ENCODE measurements around the gene SRSF5.
"Not testable (repeated sequence)": the region's sequence is repeated elsewhere in the genome, so short reads cannot be mapped to it uniquely, and the experiment has no call there.

SRSF5 gene

DNA sequence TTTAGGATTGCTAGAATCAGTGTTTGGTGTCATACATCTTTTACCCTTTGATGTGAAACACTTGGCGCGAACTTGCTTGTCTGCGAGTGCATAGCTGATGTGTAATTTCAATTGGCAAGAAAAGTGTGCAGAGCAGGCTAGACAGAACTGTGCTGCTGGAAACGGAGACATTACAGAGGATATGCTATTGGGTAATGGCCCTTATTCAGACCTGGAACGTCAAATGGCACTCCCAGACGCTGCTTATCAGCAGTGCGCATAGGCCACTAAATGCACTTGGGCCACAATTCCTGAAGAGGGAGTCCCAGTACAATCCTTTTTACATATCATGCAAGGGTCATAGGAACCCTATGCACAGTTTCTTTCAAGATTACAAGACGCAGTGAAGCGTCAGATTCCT, 45.8 kb downstream of the SRSF5 start:
- TF ChIP-seq, protein P1, sequence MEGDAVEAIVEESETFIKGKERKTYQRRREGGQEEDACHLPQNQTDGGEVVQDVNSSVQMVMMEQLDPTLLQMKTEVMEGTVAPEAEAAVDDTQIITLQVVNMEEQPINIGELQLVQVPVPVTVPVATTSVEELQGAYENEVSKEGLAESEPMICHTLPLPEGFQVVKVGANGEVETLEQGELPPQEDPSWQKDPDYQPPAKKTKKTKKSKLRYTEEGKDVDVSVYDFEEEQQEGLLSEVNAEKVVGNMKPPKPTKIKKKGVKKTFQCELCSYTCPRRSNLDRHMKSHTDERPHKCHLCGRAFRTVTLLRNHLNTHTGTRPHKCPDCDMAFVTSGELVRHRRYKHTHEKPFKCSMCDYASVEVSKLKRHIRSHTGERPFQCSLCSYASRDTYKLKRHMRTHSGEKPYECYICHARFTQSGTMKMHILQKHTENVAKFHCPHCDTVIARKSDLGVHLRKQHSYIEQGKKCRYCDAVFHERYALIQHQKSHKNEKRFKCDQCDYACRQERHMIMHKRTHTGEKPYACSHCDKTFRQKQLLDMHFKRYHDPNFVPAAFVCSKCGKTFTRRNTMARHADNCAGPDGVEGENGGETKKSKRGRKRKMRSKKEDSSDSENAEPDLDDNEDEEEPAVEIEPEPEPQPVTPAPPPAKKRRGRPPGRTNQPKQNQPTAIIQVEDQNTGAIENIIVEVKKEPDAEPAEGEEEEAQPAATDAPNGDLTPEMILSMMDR (IDR thresholded peaks at IDR 0.05; ENCODE audit: low read depth, low read length): no peak
- peak in 1 of 2 donors; percentile 11 for DNase-seq (ENCODE audit: low read depth in 2 of 2)
- H3K4me3 ChIP-seq (replicated peaks in 1 of 2; ENCODE audit: low read depth in 2 of 2, low read length in 2 of 2): no peak overlapping the region

DNA sequence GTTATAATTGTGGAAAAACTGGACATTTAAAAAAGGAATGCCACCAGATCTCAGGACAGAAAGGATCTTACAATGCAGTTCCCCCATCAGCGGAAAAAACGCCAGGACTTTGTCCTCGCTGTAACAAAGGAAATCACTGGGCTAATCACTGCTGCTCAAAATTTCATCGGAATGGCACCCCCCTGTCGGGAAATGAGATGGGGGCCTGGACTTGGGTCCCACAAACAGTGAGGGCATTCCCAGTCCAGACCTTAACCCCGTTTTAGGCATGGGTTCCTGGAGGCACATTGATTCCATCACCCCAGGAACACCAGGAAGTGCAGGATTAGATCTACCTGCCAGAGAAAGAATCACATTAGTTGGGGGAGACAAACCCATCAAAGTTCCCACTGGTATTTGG, 46.4 kb downstream of the SRSF5 start:
- not testable (repeated sequence) for DNase-seq (ENCODE audit: low read depth in 2 of 2); H3K4me3 ChIP-seq (replicated peaks in 1 of 2; ENCODE audit: low read depth in 2 of 2, low read length in 2 of 2)

DNA sequence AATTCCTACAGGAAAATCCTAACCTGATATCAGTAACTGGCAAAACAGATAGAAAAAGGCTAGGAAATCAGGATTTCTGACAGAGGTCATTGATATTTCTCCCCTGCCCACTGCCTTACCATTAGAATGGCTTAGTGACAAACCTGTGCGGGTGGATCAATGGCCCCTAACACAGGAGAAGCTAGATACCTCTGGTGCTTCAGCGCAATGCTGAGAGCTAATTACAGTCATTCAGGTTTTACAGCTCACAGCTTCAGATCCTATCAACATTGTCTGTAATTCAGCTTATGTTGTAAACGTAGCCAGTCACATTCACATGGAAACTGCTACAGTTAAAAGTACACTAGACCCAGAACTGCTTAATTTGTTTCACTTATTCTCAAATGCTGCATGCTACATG, 47.5 kb downstream of the SRSF5 start:
- no peak overlapping the region for H3K4me3 ChIP-seq (replicated peaks in 1 of 2; ENCODE audit: low read depth in 2 of 2, low read length in 2 of 2)
- DNase-seq (ENCODE audit: low read depth in 2 of 2): no peak
- TF ChIP-seq, protein P1 (IDR thresholded peaks at IDR 0.05; ENCODE audit: low read depth, low read length): no peak

- no peak overlapping the region for H3K4me3 ChIP-seq (replicated peaks in 1 of 2; ENCODE audit: low read depth in 2 of 2, low read length in 2 of 2)
- TF ChIP-seq, protein P1 (IDR thresholded peaks at IDR 0.05; ENCODE audit: low read depth, low read length): no peak
- no peak for DNase-seq (ENCODE audit: low read depth in 2 of 2)
Measured at GRCh38 chr14:69815556-69815955, 48.6 kb downstream of the SRSF5 start.

GRCh38 chr14:69816216-69816615, 49.3 kb downstream of the SRSF5 start:
- no peak for DNase-seq (ENCODE audit: low read depth in 2 of 2)
- no peak overlapping the region for H3K4me3 ChIP-seq (replicated peaks in 1 of 2; ENCODE audit: low read depth in 2 of 2, low read length in 2 of 2)
- TF ChIP-seq, protein P1 (IDR thresholded peaks at IDR 0.05; ENCODE audit: low read depth, low read length): no peak

DNA sequence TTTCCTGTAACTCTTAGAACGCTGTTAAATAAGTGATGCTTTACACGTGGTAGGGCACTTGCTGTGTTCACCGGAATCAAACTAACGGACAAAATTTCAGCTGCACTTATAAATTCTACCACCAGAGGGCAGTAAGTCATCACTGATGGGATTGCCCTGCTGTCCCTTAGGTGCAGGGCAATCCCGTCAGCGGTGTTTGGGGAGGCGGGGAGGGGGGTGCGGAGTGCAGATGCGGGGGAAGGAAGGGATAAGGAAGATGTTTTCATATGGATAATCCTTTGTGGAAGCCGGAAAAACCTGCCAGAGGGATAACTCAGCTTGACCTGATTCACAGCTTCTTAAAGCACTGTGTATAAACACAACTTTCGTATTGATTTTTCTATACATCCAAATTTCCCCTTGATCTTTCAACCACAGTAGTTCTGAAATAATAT, 51.8 kb downstream of the SRSF5 start:
- no peak overlapping the region for H3K4me3 ChIP-seq (replicated peaks in 1 of 2; ENCODE audit: low read depth in 2 of 2, low read length in 2 of 2)
- DNase-seq (ENCODE audit: low read depth in 2 of 2): peak; percentile 70 to 75
- TF ChIP-seq, protein P1 (IDR thresholded peaks at IDR 0.05; ENCODE audit: low read depth, low read length): peak; percentile 67

GRCh38 chr14:69819607-69820006, 52.7 kb downstream of the SRSF5 start:
- DNase-seq (ENCODE audit: low read depth in 2 of 2): no peak
- TF ChIP-seq, protein P1 (IDR thresholded peaks at IDR 0.05; ENCODE audit: low read depth, low read length): no peak
- H3K4me3 ChIP-seq (replicated peaks in 1 of 2; ENCODE audit: low read depth in 2 of 2, low read length in 2 of 2): no peak overlapping the region

Measured in cardiac fibroblast (primary cell).